HG02884 (cell line): ENCODE data around the gene TRA2B.
"Not testable (repeated sequence)": the region's sequence is repeated elsewhere in the genome, so short reads cannot be mapped to it uniquely, and the experiment has no call there.

Experiments
- ATAC-seq: cut with Tn5 transposase; IDR thresholded peaks from one replicate; pipeline ENCODE4 v1.9.1; 2021; ENCODE audit warnings: mild to moderate bottlenecking, moderate library complexity; ENCODE audit not compliant: unreplicated experiment

TRA2B gene

DNA sequence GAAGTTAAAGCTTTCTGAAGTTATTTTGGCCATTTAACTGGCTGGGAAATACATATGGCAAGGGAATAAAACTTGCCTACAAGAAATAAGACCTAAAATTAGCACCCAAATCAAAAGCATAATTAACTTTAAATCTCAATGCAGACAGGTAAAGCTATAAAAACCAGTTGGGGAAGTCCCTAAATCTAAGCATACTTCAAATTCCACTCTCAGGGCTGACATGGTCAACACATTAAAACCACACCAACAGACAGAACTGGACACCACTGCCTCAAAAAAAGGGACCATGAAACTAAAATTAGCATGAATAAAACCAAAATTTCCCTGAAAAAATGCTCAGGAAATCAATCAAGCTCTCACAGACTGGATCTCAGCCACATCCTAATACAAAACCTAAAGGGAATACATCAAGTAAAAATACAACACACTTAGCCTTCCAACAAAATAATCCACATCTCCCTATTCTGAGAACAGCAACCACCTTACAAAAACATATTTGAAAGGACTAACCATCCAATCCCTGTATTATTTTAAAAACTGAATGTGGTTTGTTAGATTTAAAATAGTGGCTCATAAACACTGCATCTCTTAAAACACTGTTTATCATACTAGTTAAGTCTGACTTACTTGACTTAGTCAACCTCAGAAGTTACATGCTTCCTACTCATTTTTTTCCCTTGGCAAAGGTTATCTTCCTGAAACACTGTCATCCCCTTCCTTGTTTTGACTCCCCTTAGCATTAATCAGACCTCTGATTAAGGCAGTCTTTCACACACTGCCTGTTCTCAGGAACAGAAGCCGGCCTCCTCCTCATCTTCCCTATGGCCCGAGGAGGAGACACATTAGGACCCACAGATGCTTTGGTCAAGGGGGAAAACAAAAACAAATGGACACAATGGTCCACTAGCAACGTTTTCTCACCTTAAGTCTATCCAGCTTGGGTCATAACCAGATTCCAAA, 8.3 kb downstream of the TRA2B start:
- ATAC-seq = no peak

DNA sequence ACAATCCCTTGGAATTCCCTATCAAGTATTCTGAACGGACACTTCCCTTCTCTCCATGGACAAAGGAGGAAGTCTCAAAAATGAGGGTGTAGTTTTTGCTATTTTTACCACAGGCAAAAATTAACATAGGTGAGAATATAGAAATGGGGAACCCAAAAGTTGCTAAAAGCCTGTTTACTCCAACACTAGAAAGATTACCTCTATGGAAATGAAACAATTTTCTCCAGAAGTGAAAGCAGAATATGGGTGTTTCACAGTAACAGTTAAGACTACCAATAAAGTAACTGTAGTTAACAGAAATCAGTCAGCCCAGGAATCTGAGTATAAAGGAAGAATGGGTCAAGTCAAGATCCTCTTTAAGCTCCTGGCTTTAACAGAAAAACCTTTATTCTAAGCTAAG, 9.3 kb downstream of the TRA2B start:
- ATAC-seq = no peak

DNA sequence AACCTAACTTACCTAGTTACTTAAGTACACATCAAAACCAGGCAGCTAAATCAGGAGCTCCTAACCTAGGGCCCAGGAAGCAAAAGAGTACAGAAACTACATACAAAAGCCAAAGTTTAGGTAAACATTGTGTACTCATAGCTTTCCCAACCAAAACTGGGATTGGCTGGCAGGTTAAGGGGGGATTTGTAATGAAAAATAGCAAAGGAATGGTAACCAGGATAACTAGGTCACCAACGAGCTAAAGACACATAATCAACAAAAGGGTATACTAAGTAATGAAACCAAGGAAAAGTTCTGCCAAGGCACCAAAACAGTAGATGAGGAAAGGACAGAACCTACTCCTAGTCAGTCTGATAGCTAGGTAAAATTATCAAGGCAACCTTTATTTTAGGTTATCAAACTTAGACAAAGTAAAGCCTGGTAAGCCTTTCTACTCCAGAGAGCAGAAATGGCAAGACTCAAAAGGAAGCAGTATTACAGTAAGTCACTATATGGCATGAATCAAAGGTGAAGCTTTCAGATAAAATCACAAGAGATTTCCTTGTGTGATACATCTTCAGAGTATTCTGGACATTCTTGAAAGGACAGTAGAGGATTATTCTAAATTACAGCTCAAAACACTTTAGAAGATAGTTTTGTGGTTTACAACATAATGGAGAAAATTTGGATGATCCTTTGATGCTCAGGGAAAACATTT, 10.2 kb downstream of the TRA2B start:
- no peak for ATAC-seq

- no peak for ATAC-seq
These were observed 11.4 kb downstream of the TRA2B start for GRCh38 chr3:185926445-185926844.

- ATAC-seq = no peak
These were observed 12.5 kb downstream of the TRA2B start for GRCh38 chr3:185925353-185925752.

DNA sequence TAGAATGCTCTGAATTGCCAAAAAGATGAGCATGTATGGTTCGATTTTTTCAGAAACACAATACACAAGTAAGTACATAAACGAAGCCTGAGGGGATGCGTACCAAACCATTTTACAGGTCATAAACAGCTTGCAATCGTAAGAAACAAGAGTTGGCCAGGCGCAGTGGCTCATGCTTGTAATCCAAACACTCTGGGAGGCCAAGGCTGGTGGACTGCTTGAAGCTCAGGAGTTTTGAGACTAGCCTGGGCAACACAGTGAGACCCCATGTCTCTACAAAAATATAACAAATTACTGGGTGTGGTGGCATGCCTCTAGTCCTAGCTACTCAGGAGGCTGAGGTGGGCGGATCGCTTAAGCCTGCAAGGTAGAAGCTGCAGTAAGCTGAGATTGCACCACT, 13.4 kb downstream of the TRA2B start:
- no peak for ATAC-seq

DNA sequence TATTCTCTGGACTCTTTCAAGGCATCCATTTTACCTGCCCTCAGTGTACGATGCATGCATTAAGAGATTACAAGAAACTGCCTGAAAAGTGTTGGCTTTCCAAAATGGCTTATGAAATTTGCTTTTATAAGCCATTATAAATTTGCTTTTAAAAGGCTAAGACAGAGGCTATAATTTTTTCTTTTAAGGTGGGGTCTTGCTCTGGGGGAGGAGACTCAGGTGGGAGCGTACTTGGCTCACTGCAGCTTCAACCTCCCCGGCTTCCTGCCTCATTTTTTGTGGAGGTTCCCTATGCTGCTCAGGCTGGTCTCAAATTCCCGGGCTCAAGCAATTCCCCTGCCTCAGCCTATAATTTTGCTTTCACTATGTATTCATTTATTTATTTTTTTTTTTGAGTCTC, 17.6 kb downstream of the TRA2B start:
- ATAC-seq = no peak

DNA sequence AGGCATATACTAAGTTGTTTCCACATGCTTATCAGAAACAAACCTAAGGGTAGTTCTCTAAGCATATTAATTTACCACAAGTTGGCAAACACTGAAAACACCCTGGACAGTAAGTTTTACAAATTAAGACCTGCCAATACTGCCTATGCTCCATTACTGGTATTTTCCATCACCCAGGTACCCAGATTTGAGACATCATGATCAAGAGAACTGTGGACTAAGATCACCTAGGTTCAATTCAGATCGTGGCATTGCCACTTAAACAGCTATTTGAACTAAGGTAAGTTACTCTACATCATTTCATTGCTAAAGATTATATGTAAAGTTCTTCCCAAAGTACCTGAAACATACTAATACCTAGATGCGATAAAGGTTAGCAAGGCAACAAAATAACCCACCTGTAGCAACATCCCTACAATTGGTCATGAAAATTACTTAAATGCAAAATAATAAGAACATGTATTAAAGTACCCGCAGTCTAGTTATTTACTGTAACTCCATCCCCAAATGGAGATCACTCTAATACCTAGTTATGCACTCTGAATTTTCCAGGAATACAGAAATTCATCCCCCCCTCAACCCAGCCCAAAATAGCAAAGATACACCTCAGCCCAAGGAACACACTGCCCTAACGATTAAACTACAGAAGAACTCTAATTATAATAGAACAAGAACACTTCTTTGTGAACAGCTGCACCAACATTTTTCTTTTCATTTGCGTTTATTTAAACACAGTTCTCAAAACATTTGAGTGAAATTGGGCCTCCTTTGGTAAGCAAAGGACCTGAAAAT, 21.6 kb downstream of the TRA2B start:
- no peak for ATAC-seq

- ATAC-seq = no peak
These were observed 22.2 kb downstream of the TRA2B start for GRCh38 chr3:185915642-185916041.

DNA sequence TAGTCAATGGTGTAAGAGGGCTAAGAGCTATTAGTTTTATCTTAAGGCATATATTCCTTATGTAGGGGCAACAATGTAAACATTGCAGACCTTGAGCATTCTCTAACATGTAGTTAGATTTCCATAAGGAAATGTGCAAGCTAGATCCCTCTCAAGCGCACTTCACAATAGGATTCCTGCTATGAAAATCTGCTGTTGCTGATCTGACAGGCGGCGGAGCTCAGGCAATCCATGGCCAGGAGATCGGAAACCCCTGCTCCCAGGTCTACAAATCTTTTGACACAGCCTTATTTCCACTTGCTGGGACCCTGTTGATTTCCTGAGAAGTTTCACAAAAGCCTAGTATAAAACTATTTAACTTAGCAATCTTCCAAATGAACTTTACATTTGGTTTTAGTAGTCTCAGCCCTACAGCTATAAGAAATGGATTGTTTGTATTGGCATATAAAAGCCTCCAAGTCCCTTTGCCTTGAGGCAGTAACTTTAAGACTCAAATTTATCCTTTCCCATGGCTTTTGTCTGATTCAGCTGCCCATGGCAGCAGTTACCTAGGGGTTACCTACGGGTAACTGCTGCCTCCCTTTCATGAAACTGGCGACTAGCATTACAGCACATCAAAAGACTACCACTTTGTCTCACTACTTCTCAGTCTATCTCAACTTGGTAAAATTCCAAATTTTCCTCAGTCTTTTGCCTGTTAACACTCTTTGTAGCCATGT, 22.7 kb downstream of the TRA2B start:
- no peak for ATAC-seq

GRCh38 chr3:185912929-185913901, 24.6 kb downstream of the TRA2B start:
- ATAC-seq = no peak

- ATAC-seq = no peak
These were observed 25.3 kb downstream of the TRA2B start for GRCh38 chr3:185912512-185912911.

- ATAC-seq = not testable (repeated sequence)
These were observed 26.8 kb downstream of the TRA2B start for GRCh38 chr3:185911076-185911448.

- ATAC-seq = not testable (repeated sequence)
These were observed 27.3 kb downstream of the TRA2B start for GRCh38 chr3:185910322-185911075.

DNA sequence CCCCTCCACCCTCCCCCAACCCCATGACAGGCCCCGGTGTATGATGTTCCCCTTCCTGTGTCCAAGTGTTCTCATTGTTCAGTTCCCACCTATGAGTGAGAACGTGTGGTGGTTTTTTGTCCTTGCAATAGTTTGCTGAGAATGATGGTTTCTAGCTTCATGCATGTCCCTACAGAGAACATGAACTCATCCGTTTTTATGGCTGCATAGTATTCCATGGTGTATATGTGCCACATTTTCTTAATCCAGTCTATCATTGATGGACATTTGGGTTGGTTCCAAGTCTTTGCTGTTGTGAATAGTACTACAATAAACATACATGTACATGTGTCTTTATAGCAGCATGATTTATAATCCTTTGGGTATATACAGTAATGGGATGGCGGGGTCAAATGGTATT, 27.9 kb downstream of the TRA2B start:
- not testable (repeated sequence) for ATAC-seq

- ATAC-seq = no peak
These were observed 37.6 kb downstream of the TRA2B start for GRCh38 chr3:185900228-185900627.

DNA sequence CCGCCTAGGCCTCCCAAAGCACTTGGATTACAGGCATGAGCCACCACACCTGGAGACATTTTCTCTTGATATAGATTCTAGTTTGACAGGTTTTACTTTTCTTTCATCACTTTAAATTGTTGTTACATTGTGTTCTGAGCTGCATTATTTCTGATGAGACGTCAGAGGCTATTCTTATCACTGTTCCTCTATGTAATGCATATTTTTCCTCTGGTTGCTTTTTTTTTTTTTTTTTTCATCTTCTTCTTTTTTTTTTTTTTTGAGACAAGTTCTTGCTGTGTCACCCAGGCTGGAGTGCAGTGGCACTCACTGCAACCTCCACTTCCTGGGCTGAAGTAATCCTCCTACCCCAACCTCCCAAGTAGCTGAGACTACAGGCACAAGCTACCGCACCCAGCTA, 41.2 kb downstream of the TRA2B start:
- no peak for ATAC-seq

DNA sequence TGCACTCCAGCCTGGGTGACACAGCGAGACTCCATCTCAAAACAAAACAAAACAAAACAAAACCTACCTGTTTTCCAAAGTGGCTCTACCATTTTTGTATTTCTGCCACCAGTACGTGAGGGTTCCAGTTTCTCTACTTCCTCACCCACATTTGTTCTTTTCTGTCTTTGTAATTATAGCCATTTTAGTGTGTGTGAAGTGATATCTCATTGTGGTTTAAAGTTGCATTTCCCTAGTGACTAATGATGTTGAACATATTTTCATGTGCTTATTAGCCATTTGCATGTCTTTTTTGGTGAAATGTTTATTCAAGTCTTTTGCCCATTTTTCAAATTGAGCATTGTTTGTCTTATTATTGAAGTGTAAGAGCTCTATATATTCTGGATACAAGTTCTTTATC, 50.7 kb downstream of the TRA2B start:
- no peak for ATAC-seq

GRCh38 chr3:185884641-185885040, 53.2 kb downstream of the TRA2B start:
- no peak for ATAC-seq
